Measurements from ENCODE around the gene WBP1L.
"Not testable (repeated sequence)": the region's sequence is repeated elsewhere in the genome, so short reads cannot be mapped to it uniquely, and the experiment has no call there.

The WBP1L gene

GRCh38 chr10:102758240-102758932, 14.6 kb downstream of the WBP1L start:
- DNase-seq (ENCODE audit: low read depth), result no peak
- TF ChIP-seq MAX (IDR thresholded peaks at IDR 0.05; ENCODE audit: low read depth, low read length), result no peak
- no peak for TF ChIP-seq CTCF (IDR thresholded peaks at IDR 0.05; ENCODE audit: low read depth, low read length)

GRCh38 chr10:102758933-102759262, 15.2 kb downstream of the WBP1L start:
- H3K4me3 ChIP-seq (ENCODE audit: low read depth, low read length); DNase-seq (ENCODE audit: low read depth): not testable (repeated sequence)

More at GRCh38 chr10:102758240-102758932, 14.6 kb downstream of the WBP1L start:
- H3K4me3 ChIP-seq (ENCODE audit: low read depth, low read length), result no peak overlapping the region

- TF ChIP-seq MAX (IDR thresholded peaks at IDR 0.05; ENCODE audit: low read depth, low read length) (no peak), CTCF (IDR thresholded peaks at IDR 0.05; ENCODE audit: low read depth, low read length) (no peak), MYC (IDR thresholded peaks at IDR 0.05; ENCODE audit: low read depth, low read length) (no peak), POLR2A (IDR thresholded peaks at IDR 0.05; ENCODE audit: extremely low read depth, insufficient read length) (no peak)
- no peak overlapping the region for H3K4me3 ChIP-seq (ENCODE audit: low read depth, low read length)
- no peak for DNase-seq (ENCODE audit: low read depth)
These were observed 15.9 kb downstream of the WBP1L start for GRCh38 chr10:102759497-102760210.

GRCh38 chr10:102761981-102762380, 18.2 kb downstream of the WBP1L start:
- TF ChIP-seq MAX (IDR thresholded peaks at IDR 0.05; ENCODE audit: low read depth, low read length) (no peak), CTCF (IDR thresholded peaks at IDR 0.05; ENCODE audit: low read depth, low read length) (no peak), MYC (IDR thresholded peaks at IDR 0.05; ENCODE audit: low read depth, low read length) (no peak), POLR2A (IDR thresholded peaks at IDR 0.05; ENCODE audit: extremely low read depth, insufficient read length) (no peak)
- DNase-seq (ENCODE audit: low read depth), result no peak
- H3K4me3 ChIP-seq (ENCODE audit: low read depth, low read length), result no peak overlapping the region

GRCh38 chr10:102762401-102763015, 18.8 kb downstream of the WBP1L start:
- H3K4me3 ChIP-seq (ENCODE audit: low read depth, low read length), result no peak overlapping the region
- no peak for TF ChIP-seq MAX (IDR thresholded peaks at IDR 0.05; ENCODE audit: low read depth, low read length)
- no peak for TF ChIP-seq CTCF (IDR thresholded peaks at IDR 0.05; ENCODE audit: low read depth, low read length)
- no peak for TF ChIP-seq POLR2A (IDR thresholded peaks at IDR 0.05; ENCODE audit: extremely low read depth, insufficient read length)
- TF ChIP-seq MYC (IDR thresholded peaks at IDR 0.05; ENCODE audit: low read depth, low read length), result no peak
- no peak for DNase-seq (ENCODE audit: low read depth)

GRCh38 chr10:102763037-102763607, 19.4 kb downstream of the WBP1L start:
- TF ChIP-seq CTCF (IDR thresholded peaks at IDR 0.05; ENCODE audit: low read depth, low read length) (no peak), MYC (IDR thresholded peaks at IDR 0.05; ENCODE audit: low read depth, low read length) (no peak), MAX (IDR thresholded peaks at IDR 0.05; ENCODE audit: low read depth, low read length) (no peak), POLR2A (IDR thresholded peaks at IDR 0.05; ENCODE audit: extremely low read depth, insufficient read length) (no peak)
- DNase-seq (ENCODE audit: low read depth), result no peak
- no peak overlapping the region for H3K4me3 ChIP-seq (ENCODE audit: low read depth, low read length)
